B cell (primary cell): Measurements from ENCODE around the gene RRAS.

Experiments used
- CTCF ChIP-seq: fragments of 200-600 bp; IDR thresholded peaks from one replicate; pipeline ENCODE4 v1.8.0; 2022; ENCODE audit warnings: antibody characterized with exemption, mild to moderate bottlenecking
- EZH2 ChIP-seq: IDR thresholded peaks from 2 replicates; pipeline ENCODE4 v1.6.1; 2012; ENCODE audit warnings: borderline replicate concordance, low read depth, mild to moderate bottlenecking, moderate library complexity, low read length; ENCODE audit not compliant: insufficient read depth, poor library complexity, severe bottlenecking

GRCh38 chr19:49597703-49597974 is 42.3 kb downstream of the RRAS start:
- TF ChIP-seq CTCF (no peak), EZH2 (no peak)
